Hepatocyte (in vitro differentiated cells): ENCODE results near the gene LEUTX. TPM values are rescaled to one million over a fixed set of nuclear protein-coding genes. Genes with fewer than 3 reads are reported as not detected.
A peak's percentile ranks its signal among the peaks of the same experiment; 100 is the strongest.

Source experiments
- DNase-seq: peaks from one replicate; pipeline ENCODE4 v3.0.0-alpha.2; 2016; ENCODE audit warnings: low spot score
- H2AFZ ChIP-seq: fragments of 200-600 bp; sonication (generic); 2 replicates; pipeline ENCODE4 v1.6.0; 2016; ENCODE audit warnings: antibody characterized with exemption, mild to moderate bottlenecking
- H3K27ac ChIP-seq: fragments of 200-600 bp; sonication (generic); 2 replicates; pipeline ENCODE4 v1.5.1; 2016; ENCODE audit warnings: mild to moderate bottlenecking
- H3K27me3 ChIP-seq: fragments of 200-600 bp; sonication (generic); 2 replicates; pipeline ENCODE4 v1.6.1; 2016
- H3K36me3 ChIP-seq: fragments of 200-600 bp; sonication (generic); replicated peaks from 2 replicates; pipeline ENCODE4 v1.5.1; 2016; ENCODE audit warnings: low read depth; ENCODE audit not compliant: insufficient read depth
- H3K4me1 ChIP-seq: fragments of 200-600 bp; sonication (generic); 2 replicates; pipeline ENCODE4 v1.5.1; 2016; ENCODE audit warnings: mild to moderate bottlenecking, moderate library complexity; ENCODE audit not compliant: insufficient read depth
- H3K4me2 ChIP-seq: fragments of 200-600 bp; sonication (generic); 2 replicates; pipeline ENCODE4 v1.6.0; 2016
- H3K4me3 ChIP-seq: fragments of 200-600 bp; sonication (generic); 2 replicates; pipeline ENCODE4 v1.5.1; 2016; ENCODE audit warnings: mild to moderate bottlenecking
- H3K79me2 ChIP-seq: fragments of 200-600 bp; sonication (generic); 2 replicates; pipeline ENCODE4 v1.6.0; 2017; ENCODE audit warnings: mild to moderate bottlenecking
- H3K9me2 ChIP-seq: fragments of 200-600 bp; sonication (generic); replicated peaks from 2 replicates; pipeline ENCODE4 v1.6.0; 2017; ENCODE audit warnings: mild to moderate bottlenecking; ENCODE audit not compliant: insufficient read depth
- H3K9me3 ChIP-seq: fragments of 200-600 bp; sonication (generic); 2 replicates; pipeline ENCODE4 v1.5.1; 2016; ENCODE audit warnings: low read depth, mild to moderate bottlenecking
- H4K20me1 ChIP-seq: fragments of 200-600 bp; sonication (generic); 2 replicates; pipeline ENCODE4 v1.6.0; 2016; ENCODE audit warnings: mild to moderate bottlenecking; ENCODE audit not compliant: insufficient read depth, poor library complexity, severe bottlenecking
- CTCF ChIP-seq: fragments of 200-600 bp; sonication (generic); IDR thresholded peaks from 2 replicates; pipeline ENCODE4 v1.5.1; 2016; ENCODE audit warnings: antibody characterized with exemption, mild to moderate bottlenecking; ENCODE audit not compliant: poor library complexity
- EZH2 ChIP-seq: fragments of 200-600 bp; sonication (generic); IDR thresholded peaks from 2 replicates; pipeline ENCODE4 v1.6.1; 2016; ENCODE audit warnings: antibody characterized with exemption, mild to moderate bottlenecking, borderline replicate concordance
- EZH2phosphoT487 ChIP-seq: fragments of 200-600 bp; sonication (generic); IDR thresholded peaks from one replicate; pipeline ENCODE4 v1.6.1; 2018; ENCODE audit warnings: antibody characterized with exemption, mild to moderate bottlenecking, low read depth, moderate library complexity; ENCODE audit not compliant: unreplicated experiment, severe bottlenecking
- WGBS: methylation state at CpG from one replicate; pipeline ENCODE4 v1.1.6; 2016; ENCODE audit warnings: low lambda C conversion rate; ENCODE audit errors: missing lambda C conversion rate; 5-methylcytosine and 5-hydroxymethylcytosine counted together
- polyA plus RNA-seq: library from polyadenylated mRNA; unstranded; fragments of >200 nt; fragmentation: Nextera tagmentation; extraction: Ambion mirVana; gene quantifications from 2 replicates; pipeline ENCODE4 v1.2.1, GENCODE V29; 2016
- total RNA-seq: library from RNA; depleted of rRNA; stranded (reverse); fragments of >200 nt; gene quantifications from 2 replicates; pipeline ENCODE4 v1.2.3, GENCODE V29; 2014

The LEUTX gene
- total and polyA plus RNA-seq, 2 experiments from 2014 or later, result not detected

- Histone ChIP-seq H3K27ac (no peak overlapping the region), H4K20me1 (no peaks in the 10 kb centered on the region), H3K4me1 (no peaks in the 10 kb centered on the region), H3K4me2 (peak overlapping the region; percentile 58), H3K4me3 (no peak overlapping the region), H3K27me3 (no peaks in the 10 kb centered on the region), H3K9me3 (no peaks in the 10 kb centered on the region), H3K79me2 (no peaks in the 10 kb centered on the region), H3K9me2 (no peaks in the 10 kb centered on the region), H2AFZ (no peak overlapping the region), H3K36me3 (no peaks in the 10 kb centered on the region)
- whole genome bisulfite sequencing, result 44% methylated on average over 16 of the region's 16 CpGs
- TF ChIP-seq CTCF (peak; percentile 71), EZH2 (no peak), EZH2phosphoT487 (no peak)
- peak; percentile 77 for DNase-seq
Measured at GRCh38 chr19:39765091-39766076, 13.3 kb upstream of the LEUTX start.

GRCh38 chr19:39768334-39768733 is 10.3 kb upstream of the LEUTX start:
- H3K36me3 ChIP-seq, result no peaks in the 10 kb centered on the region
- H3K27ac ChIP-seq, result no peak overlapping the region
- no peaks in the 10 kb centered on the region for H3K9me2 ChIP-seq
- H3K4me3 ChIP-seq, result no peak overlapping the region
- H3K79me2 ChIP-seq, result no peaks in the 10 kb centered on the region
- no peak overlapping the region for H3K4me2 ChIP-seq
- WGBS, result 80% methylated on average over 8 of the region's 8 CpGs
- DNase-seq, result no peak
- TF ChIP-seq EZH2phosphoT487, result no peak
- TF ChIP-seq EZH2, result no peak
- TF ChIP-seq CTCF, result no peak
- H3K9me3 ChIP-seq, result no peaks in the 10 kb centered on the region
- H3K4me1 ChIP-seq, result no peaks in the 10 kb centered on the region
- no peaks in the 10 kb centered on the region for H3K27me3 ChIP-seq
- no peak overlapping the region for H2AFZ ChIP-seq
- H4K20me1 ChIP-seq, result no peaks in the 10 kb centered on the region

DNA sequence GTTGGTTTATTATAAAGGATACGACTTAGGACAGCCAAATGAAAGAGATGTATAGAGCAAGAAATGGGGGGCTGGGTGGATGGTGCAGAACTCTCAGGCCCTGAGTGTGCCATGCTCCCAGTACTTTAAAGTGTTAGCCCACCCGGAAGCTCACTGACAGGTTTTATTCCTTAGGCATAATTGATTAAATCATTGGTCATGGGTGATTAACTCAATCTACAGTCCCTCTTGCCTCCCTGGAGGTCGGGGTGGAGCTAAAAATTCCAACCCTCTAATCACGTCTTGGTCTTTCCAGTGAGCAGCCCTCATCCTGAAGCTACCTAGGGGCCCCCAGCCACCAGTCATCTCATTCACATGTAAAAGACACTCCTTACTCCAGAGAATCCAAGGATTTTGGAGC is 9.9 kb upstream of the LEUTX start:
- Histone ChIP-seq H3K4me2 (no peak overlapping the region), H3K36me3 (no peaks in the 10 kb centered on the region), H3K27me3 (no peaks in the 10 kb centered on the region), H3K9me3 (no peaks in the 10 kb centered on the region), H2AFZ (no peak overlapping the region), H4K20me1 (no peaks in the 10 kb centered on the region), H3K79me2 (no peaks in the 10 kb centered on the region), H3K9me2 (no peaks in the 10 kb centered on the region), H3K27ac (no peak overlapping the region), H3K4me3 (no peak overlapping the region), H3K4me1 (no peaks in the 10 kb centered on the region)
- 60% methylated on average over 4 of the region's 4 CpGs for WGBS
- TF ChIP-seq EZH2 (no peak), CTCF (no peak), EZH2phosphoT487 (no peak)
- DNase-seq, result no peak
